ENCODE results near the gene MIB2.

- TF ChIP-seq CTCF (IDR thresholded peaks at IDR 0.05) (peak; percentile 37 to 72 (median 55)), POLR2A (IDR thresholded peaks at IDR 0.05) (no peak)
Observed at GRCh38 chr1:1678581-1679380, 63.5 kb downstream of the MIB2 start.

Measured in right lobe of liver (tissue), 4 donors.